NCI-H2196 treated with DMSO at 0.1 percent for 48 hours (cell line): ENCODE data around the gene RIOK2.
"Not testable (repeated sequence)": the region's sequence is repeated elsewhere in the genome, so short reads cannot be mapped to it uniquely, and the experiment has no call there.

Experiments used
- DNase-seq: peaks from one replicate; lab custom pipeline; 2025; ENCODE audit not compliant: unreplicated experiment; lab: John Stamatoyannopoulos, UW

RIOK2 gene

GRCh38 chr5:97171703-97172102 lies 11.3 kb downstream of the RIOK2 start:
- no peak for DNase-seq

- no peak for DNase-seq
Measured at GRCh38 chr5:97167435-97167834, 15.6 kb downstream of the RIOK2 start.

GRCh38 chr5:97165726-97166125 lies 17.3 kb downstream of the RIOK2 start:
- no peak for DNase-seq

GRCh38 chr5:97164846-97165245 lies 18.2 kb downstream of the RIOK2 start:
- no peak for DNase-seq

- no peak for DNase-seq
Measured at GRCh38 chr5:97163790-97164285, 19.2 kb downstream of the RIOK2 start.

GRCh38 chr5:97163360-97163764 lies 19.7 kb downstream of the RIOK2 start:
- no peak for DNase-seq

- no peak for DNase-seq
Measured at GRCh38 chr5:97162045-97162444, 21.0 kb downstream of the RIOK2 start.

GRCh38 chr5:97157689-97158088 lies 25.4 kb downstream of the RIOK2 start:
- no peak for DNase-seq

- no peak for DNase-seq
Measured at GRCh38 chr5:97151370-97151769, 31.7 kb downstream of the RIOK2 start.

GRCh38 chr5:97150401-97150800 lies 32.6 kb downstream of the RIOK2 start:
- no peak for DNase-seq

GRCh38 chr5:97149709-97150108 lies 33.3 kb downstream of the RIOK2 start:
- DNase-seq: no peak

- DNase-seq: no peak
Measured at GRCh38 chr5:97148288-97148687, 34.8 kb downstream of the RIOK2 start.

GRCh38 chr5:97143704-97144103 lies 39.3 kb downstream of the RIOK2 start:
- DNase-seq: no peak

GRCh38 chr5:97142521-97143254 lies 40.4 kb downstream of the RIOK2 start, which contains the start of gene LIX1:
LIX1 (minus strand) TSS chr5:97142611; CDS start chr5:97142576, 35 bp downstream.
- no peak for DNase-seq

GRCh38 chr5:97141539-97141938 lies 41.5 kb downstream of the RIOK2 start:
- no peak for DNase-seq

GRCh38 chr5:97141031-97141430 lies 42.0 kb downstream of the RIOK2 start:
- no peak for DNase-seq

- DNase-seq: not testable (repeated sequence)
Measured at GRCh38 chr5:97140250-97140649, 42.8 kb downstream of the RIOK2 start.

GRCh38 chr5:97136475-97136874 lies 46.6 kb downstream of the RIOK2 start:
- DNase-seq: no peak

- DNase-seq: no peak
Measured at GRCh38 chr5:97135868-97136267, 47.2 kb downstream of the RIOK2 start.

GRCh38 chr5:97134634-97135033 lies 48.4 kb downstream of the RIOK2 start:
- no peak for DNase-seq

- no peak for DNase-seq
Measured at GRCh38 chr5:97133101-97133500, 49.9 kb downstream of the RIOK2 start.

GRCh38 chr5:97131921-97132320 lies 51.1 kb downstream of the RIOK2 start:
- DNase-seq: no peak

- no peak for DNase-seq
Measured at GRCh38 chr5:97131139-97131710, 51.8 kb downstream of the RIOK2 start.
